HL-60 (cell line): Measurements from ENCODE around the gene PRDM7.
"Not testable (repeated sequence)": the region's sequence is repeated elsewhere in the genome, so short reads cannot be mapped to it uniquely, and the experiment has no call there.

Experiments used
- CTCF ChIP-seq: IDR thresholded peaks from one replicate; pipeline ENCODE4 v1.5.1; 2011; ENCODE audit warnings: low read length, control low read depth, inconsistent platforms; ENCODE audit not compliant: insufficient read depth
- GABPA ChIP-seq: IDR thresholded peaks from 2 replicates; pipeline ENCODE4 v1.6.1; 2012; ENCODE audit warnings: low read depth
- POLR2AphosphoS5 ChIP-seq: IDR thresholded peaks from 2 replicates; pipeline ENCODE4 v1.6.1; 2012; ENCODE audit warnings: low read depth
- TF ChIP-seq, protein P1 (sequence below): IDR thresholded peaks from 2 replicates; pipeline ENCODE4 v1.6.1; 2012; ENCODE audit warnings: low read depth; ENCODE audit not compliant: insufficient replicate concordance

DNA sequence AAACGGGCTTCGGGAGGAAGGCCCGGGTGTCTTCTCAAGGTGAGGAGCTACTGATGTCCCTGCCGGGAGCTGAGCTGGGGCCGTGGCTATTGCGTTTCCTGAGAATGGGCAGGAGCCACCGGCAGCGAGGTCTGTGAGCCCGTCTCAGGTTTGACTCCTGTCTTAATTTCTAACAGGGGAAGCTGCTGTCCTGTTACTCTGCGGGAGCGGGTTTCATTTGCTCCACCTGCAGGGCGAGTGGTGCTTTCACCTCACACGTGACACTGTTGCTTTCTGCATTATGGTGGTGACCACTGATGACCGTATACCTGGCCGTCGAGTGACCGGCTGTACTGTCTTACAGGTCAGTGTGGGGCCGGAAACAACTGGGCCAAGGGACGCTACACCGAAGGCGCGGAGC lies 17.7 kb upstream of the PRDM7 start:
- not testable (repeated sequence) for TF ChIP-seq CTCF, GABPA, POLR2AphosphoS5
- TF ChIP-seq, protein P1, sequence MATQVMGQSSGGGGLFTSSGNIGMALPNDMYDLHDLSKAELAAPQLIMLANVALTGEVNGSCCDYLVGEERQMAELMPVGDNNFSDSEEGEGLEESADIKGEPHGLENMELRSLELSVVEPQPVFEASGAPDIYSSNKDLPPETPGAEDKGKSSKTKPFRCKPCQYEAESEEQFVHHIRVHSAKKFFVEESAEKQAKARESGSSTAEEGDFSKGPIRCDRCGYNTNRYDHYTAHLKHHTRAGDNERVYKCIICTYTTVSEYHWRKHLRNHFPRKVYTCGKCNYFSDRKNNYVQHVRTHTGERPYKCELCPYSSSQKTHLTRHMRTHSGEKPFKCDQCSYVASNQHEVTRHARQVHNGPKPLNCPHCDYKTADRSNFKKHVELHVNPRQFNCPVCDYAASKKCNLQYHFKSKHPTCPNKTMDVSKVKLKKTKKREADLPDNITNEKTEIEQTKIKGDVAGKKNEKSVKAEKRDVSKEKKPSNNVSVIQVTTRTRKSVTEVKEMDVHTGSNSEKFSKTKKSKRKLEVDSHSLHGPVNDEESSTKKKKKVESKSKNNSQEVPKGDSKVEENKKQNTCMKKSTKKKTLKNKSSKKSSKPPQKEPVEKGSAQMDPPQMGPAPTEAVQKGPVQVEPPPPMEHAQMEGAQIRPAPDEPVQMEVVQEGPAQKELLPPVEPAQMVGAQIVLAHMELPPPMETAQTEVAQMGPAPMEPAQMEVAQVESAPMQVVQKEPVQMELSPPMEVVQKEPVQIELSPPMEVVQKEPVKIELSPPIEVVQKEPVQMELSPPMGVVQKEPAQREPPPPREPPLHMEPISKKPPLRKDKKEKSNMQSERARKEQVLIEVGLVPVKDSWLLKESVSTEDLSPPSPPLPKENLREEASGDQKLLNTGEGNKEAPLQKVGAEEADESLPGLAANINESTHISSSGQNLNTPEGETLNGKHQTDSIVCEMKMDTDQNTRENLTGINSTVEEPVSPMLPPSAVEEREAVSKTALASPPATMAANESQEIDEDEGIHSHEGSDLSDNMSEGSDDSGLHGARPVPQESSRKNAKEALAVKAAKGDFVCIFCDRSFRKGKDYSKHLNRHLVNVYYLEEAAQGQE: not testable (repeated sequence)
